Fibroblast of skin of back (primary cell): ENCODE results near the gene ELOVL3. TPM values are rescaled to one million over a fixed set of nuclear protein-coding genes. Genes with fewer than 3 reads are reported as not detected.
"Not testable (repeated sequence)": the region's sequence is repeated elsewhere in the genome, so short reads cannot be mapped to it uniquely, and the experiment has no call there.

ENCODE experiments used
- DNase-seq: peaks from one replicate; pipeline ENCODE4 v3.0.0-alpha.2; 2013
- polyA plus RNA-seq, 2 experiments: library from polyadenylated mRNA; unstranded; fragments of 120-200 nt; gene quantifications; one replicate each; pipeline ENCODE4 v1.2.1, GENCODE V29; 2013; ENCODE audit not compliant: insufficient read length in 2 of 2

Gene ELOVL3, protein sequence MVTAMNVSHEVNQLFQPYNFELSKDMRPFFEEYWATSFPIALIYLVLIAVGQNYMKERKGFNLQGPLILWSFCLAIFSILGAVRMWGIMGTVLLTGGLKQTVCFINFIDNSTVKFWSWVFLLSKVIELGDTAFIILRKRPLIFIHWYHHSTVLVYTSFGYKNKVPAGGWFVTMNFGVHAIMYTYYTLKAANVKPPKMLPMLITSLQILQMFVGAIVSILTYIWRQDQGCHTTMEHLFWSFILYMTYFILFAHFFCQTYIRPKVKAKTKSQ
- polyA plus RNA-seq (2013, experiment 1 of 2; ENCODE audit: insufficient read length) = 0.08 TPM
- 0.12 TPM for polyA plus RNA-seq (2013, experiment 2 of 2; ENCODE audit: insufficient read length)

DNA sequence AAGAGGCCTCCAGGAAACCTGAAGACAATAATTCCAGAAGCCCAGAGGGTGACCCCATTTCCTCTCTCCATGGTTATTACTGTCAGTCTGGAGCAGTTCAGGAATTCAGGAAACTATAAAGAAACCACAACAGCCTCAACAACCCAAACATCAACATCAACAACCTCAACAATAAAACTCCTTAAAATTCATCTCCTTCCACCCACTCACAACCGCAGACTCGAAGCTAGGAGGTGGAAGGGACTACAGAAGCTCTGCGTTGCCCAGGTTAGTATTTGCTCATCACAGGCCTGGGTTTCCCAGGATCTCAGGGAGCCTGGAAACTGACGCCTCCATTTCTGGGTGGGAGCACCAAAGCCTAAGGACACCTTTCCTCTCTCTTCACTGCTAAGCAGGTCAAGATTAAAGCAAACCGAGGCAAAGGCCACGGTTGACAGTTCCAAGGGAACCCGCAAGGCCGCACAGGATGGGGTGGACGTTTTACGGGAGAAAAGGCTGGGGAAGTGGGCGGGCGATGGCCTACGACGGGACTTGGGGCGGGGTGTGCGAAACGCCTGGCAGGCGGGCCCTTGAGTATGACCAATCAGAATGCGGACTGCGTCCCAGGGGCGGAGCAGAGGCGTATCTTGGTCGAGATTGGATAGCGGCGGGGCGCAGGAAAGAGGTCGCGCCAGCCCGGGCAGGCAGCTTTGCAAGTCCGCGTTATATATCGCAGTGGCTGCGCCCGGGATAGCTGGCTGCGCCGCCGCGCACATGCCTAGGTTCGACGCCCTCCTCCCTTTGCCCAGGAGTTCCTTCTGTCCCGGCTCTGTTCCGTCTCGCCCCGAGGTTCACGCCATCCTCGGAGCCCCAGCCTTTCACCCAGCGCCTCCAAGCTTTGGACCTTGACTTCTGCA is at the start of gene ELOVL3:
ELOVL3 (plus strand) TSS at position 654 of the 896 bp plus-strand sequence. CDS start 250 bp downstream, outside the sequence.
- peak; percentile 93 for DNase-seq

DNA sequence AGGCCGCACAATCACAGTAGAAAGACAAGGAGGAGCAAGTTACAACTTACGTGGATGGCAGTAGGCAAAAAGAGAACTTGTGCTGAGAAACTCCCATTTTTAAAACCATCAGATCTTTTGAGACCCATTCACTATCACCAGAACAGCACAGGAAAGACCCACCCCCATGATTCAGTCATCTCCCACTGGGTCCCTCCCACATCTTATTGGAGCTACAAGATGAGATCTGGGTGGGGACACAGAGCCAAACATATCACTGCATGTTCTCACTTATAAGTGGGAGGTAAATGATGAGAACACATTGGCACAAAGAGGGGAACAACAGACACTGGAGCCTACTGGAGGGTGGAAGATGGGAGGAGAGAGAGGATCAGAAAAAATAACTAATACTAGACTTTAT is 41.5 kb upstream of the ELOVL3 start:
- DNase-seq = no peak

DNA sequence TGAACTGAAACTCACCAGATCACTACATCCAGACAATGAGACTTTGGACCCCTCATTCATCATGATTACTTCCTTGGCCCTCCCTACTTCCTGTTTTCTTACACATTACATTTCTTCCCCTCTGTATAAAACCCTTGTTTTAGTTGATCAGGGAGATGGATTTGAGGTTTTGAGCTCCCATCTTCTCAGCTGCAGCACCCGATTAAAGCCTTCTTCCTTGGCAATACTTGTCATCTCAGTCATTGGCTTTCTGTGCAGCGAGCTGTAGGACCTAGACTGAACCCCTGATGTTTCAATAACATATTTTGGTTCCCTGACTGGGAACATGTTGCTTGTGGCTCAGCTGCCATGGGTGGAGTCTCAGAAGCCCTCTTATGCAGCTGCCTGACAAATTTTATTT is 40.8 kb upstream of the ELOVL3 start:
- DNase-seq = no peak

DNA sequence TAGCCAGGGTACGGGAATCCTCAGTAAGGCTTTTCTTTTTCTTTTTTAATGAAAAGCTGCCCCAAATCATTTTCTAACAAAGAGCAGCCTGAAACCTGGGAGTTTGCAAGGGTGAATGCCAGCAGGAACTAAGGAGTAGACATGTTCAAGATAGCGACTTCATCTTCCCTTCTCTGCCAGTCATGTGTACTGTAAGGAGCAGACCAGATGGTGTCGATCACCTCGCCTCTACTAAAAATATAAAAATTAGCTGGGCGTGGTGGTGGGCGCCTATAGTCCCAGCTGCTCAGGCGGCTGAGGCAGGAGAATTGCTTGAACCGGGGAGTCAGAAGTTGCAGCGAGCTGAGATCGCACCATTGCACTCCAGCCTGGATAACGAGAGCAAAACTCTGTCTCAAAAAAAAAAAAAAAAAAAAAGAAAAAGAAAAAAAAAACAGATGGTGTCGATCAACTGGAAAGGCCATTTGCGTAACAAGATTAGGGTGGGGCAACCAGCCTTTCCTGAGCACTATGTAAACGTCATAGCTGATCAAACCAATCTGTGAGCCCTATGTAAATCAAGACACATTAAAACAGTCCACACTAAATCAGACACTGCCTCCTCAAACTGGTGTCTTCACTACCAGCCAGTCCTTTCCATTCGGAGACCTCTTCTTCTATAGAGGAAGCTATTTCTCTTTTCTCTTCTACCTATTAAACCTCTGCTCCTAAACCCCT is 40.1 kb upstream of the ELOVL3 start:
- no peak for DNase-seq

DNA sequence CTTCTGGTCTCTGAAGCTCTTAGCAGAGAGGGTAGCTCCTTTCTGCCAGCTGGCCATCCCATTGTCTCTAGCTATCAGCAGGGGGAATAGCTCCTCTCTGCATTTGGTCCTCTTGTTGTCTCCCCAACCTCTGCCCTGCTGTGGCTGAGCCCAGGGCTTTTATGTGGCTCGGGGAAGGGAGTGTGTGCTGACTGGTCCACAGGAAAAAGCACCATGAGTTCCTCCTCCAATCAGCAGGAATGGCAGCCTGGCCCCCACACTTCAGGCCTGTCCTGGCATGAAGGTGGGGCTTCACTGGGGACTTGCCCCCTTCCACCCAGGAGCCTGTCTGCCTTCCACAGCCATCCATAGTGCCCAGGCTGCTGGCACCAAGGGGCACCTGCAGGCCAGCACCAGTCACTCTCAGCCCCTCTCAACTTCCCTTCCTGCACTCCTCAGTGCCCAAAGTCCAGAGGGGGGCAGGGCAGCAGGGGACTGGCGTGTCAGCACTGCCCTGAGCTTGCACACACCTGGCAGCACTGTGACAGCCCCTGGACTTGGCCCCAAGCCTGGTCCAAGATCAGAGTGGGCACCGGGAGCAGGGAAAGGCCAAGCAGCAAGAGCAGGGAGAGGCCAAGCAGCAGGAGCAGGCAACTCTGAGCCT is 37.7 kb upstream of the ELOVL3 start:
- no peak for DNase-seq

DNA sequence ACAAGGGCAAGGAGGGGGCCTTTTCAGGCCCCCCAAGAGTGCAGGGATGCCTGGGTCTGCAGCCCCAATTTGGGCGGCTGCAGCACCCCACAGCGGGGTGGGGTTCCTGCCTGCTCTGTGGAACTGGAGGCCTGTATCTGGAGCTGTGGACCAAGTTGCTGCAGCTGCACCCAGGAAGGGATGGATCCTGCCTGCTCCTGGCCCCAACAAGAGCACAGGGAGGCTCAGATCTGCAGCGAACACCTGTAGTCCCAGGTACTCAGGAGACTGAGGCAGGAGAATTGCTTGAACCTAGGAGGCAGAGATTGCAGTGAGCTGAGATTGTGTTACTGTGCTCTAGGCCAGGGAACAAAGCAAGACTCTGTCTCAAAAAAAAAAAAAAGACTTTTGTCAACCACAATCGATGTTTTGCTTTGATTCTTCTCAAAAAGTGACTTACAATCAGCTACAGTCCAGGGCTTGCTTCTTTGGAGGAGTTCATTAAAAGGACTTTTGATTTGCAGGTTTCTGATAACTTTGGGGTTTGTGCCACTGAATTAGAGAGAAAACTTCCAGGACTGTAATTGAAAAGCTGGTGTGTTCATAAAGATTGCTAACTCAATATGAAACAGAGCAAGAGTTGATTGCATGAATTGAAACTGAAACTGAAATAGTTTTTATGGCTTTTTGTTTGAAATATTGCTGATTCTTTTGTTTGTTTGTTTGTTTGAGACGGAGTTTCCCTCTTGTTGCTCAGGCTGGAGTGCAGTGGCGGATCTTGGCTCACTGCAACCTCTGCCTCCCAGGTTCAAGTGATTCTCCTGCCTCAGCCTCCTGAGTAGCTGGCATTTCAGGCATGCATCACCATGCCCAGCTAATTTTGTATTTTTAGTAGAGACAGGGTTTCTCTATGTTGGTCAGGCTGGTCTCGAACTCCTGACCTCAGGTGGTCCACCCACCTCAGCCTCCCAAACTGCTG is 36.9 kb upstream of the ELOVL3 start:
- DNase-seq = not testable (repeated sequence)

DNA sequence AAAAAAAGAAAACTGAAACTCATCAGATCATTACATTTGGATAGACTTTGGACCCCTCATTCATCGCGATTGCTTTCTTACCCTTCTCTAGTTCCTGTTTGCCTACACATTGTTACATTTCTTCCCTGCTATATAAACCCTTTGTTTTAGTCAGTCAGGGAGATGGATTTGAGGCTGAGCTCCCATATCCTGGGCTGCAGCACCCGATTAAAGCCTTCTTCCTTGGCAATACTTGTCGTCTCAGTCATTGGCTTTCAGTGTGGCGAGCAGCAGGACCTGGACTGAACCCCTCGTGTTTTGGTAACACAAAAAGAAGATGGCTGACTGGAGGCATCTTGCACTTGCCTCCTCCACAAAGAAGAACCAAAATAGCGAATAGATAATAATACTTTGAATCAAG is 34.1 kb upstream of the ELOVL3 start:
- DNase-seq = no peak

DNA sequence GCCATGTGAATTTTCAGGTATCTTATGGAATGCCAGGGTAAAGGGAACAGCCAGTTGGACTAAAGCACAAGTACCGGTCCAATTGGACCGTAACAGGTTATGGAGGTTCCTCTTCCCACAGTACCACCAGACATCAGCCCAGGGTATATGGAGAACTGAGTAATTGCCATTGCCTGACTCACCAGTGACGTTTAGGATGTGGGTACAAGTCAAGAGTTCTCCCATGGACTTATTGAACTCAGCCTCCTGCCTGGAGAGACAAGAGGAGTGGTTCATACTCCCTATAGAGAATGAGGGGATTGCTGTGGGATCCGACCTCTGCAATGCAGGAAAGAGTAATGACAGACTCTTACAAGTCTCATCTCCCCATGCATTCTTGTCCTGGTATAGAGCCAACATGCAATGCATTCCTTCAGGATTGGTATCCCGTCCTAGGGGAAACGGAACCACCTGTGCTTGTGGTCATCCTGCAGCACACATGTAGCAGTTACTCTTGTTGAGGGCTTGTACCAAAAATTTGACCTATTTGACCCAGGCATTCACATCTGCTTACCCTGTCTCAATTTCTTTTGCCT is 30.7 kb upstream of the ELOVL3 start:
- peak; percentile 7 for DNase-seq

DNA sequence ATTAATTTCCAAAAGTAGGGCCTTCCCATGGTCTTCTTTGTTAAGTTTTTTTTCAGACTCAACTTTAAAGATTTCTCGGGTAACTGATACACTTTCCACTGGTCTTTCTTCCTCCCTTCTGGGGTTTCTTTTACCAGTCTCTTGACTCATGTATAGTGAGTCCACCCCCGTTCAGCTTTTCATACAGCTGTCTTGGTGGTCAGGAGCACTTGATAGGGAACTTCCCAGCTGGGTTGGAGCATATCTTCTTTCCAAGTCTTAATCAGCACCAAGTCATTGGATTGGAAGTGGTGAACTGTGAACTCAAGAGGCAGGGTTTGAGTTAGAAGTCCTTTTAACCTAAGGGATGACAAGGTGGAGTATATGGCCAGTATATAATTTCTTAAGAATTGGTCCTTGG is 29.2 kb upstream of the ELOVL3 start:
- no peak for DNase-seq

DNA sequence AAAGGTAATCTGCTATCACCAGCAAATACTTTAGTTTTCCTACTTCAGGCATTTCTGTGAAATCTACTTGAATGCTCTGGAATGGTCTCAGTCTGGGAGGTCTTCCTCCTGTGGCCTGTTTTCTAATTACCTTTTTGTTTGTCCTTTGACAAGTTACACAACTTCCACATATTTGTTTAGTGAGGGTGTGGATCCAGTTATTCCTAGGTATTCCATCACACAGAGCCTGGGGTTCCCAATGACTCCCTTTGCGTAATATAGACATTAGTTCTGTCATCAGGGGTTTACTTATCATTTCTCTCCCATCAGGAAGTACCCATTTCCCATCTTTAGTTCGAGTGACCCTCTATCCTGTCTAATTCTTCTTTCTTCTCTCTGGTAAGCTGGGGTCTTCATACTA is 28.1 kb upstream of the ELOVL3 start:
- DNase-seq = no peak

DNA sequence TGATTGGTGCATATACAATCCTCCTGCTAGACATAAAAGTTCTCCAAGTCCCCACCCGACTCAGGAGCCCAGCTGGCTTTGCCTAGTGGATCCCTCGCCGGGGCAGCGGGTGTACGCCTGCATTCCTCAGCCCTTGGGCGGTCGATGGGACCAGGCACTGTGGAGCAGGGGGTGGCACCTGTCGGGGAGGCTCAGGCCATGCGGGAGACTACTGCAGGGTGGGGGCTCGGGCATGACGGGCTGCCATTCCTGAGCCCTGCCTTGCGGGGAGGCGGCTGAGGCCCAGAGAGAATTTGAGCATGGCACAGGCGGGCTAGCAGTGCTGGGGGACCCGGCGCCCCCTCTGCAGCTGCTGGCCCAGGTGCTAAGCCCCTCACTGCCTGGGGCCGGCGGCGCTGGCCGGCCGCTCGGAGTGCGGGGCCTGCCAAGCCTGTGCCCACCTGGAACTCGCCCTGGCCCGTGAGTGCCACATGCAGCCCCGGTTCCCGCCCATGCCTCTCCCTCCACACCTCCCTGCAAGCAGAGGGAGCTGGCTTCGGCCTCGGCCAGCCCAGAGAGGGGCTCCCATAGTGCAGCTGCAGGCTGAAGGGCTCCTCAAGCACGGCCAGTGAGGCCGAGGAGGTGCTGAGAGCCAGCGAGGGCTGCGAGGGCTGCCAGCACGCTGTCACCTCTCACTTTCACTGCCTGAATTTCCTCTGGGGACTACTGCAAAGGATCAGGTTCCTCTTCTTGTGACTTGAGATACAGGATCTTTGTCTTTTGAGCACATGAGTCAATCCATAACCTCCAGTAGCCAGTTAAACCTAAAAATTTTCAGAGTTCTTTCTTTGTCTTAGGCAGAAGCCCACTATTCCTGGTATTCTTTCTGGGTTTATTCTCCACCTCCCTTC is 25.1 kb upstream of the ELOVL3 start:
- DNase-seq = no peak

DNA sequence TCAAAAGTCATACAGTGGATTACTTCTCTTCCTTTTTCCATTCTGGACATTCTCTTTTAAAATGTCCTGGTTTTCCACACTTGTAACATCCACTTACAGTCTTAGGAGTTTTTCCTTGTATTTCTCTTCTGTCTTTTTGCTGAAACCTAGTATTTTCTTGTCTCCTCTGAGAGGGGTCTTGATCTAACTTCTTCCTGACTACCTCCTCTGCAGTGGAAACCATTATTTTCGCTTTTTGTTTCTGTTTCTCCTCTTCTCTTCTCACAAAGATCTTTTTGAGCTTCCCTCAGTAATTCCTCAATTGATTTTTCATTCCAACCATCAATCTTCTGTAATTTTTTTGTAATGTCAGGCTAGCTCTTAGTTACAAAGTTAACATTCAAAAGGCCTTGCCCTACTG is 23.7 kb upstream of the ELOVL3 start:
- no peak for DNase-seq

DNA sequence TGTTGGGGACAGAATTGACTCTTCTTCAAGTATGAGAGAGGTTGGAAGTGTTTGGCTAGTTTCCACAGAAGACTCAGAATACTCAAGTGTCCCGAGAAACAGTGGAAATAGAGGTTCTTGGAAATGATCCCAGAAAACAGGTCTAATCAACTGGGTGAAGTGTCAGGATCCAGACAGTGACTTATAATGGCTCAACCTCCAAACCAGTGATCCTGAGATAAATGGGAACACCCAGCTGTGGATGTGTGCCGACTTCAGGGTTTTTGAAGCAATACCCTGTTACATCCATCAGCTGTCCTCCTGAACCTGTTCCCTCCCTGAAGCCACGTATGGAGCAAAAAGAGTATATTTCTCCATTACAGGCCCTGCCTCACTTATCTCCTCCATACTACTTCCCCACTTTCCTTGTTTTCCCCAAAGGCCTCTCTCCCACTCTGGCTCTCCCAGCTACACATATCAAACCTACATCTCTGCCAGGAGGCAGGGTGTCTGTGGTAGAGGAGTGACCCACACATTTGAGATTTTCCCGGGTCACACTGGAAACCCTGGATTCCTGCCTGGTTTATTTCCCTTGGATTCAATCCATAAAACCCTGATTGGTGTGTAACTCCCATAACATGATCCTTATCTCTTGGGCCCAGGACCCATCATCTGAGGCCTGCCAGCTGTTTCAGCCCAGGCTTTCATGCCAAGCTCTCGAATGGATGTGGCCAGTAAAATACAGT is 17.6 kb upstream of the ELOVL3 start:
- no peak for DNase-seq

DNA sequence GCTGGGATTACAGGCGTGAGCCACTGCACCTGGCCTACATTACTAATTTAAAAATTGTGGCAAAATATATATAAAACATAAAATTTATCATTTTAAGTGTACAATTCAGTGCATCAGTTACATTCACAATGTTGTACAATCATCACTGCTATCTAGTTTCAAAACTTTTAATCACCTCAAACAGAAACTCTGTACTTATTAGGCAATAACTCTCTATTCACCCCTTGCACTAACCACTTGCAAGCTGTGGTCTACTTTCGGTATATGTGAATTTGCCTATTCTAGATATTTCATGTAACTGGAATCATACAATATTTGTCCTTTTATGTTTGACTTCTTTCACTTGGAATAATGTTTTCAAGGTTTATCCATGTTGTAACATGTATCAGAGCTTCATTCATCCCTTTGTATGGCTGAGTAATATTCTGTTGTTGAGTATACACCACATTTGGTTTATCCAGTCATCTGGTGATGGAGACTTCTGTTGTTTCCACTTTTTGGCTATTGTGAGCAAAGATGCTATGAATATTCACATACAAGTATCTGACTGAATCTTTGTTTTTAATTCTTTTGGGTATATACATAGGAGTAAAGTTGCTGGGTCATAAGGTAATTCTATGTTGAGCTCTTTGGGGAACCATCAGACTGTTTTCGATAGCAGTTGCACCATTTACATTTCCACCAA is 14.3 kb upstream of the ELOVL3 start:
- no peak for DNase-seq

DNA sequence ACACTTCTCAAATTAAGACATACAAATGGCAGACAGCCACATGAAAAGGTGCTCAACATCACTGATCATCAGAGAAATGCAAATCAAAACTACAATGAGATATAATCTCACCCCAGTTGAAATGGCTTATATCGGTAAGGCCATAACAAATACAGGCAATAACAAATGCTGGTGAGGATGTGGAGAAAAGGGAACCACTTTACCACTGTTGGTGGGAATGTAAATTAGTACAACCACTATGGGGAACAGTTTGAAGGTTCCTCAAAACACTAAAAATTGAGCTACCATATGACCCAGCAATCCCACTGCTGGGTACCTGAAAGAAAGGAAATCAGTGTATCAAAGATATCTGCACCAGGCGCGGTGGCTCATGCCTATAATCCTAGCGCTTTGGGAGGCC is 12.5 kb upstream of the ELOVL3 start:
- not testable (repeated sequence) for DNase-seq

DNA sequence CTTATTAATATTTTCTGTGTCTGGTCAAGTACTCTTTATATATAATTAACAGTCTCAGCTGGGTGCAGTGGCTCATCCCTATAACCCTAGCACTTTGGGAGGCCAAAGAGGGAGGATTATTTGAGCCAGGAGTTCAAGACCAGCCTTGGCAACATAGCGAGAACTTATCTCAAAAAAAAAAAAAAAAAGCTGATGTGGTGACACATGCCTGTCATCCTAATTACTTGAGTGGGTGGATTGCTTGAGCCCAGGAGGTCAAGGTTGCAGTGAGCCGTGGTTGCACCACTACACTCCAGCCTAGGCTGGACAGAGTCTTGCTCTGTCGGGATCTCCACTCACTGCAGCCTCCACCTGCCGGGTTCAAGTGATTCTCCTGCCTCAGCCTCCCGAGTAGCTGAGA is 6.7 kb upstream of the ELOVL3 start:
- no peak for DNase-seq

DNA sequence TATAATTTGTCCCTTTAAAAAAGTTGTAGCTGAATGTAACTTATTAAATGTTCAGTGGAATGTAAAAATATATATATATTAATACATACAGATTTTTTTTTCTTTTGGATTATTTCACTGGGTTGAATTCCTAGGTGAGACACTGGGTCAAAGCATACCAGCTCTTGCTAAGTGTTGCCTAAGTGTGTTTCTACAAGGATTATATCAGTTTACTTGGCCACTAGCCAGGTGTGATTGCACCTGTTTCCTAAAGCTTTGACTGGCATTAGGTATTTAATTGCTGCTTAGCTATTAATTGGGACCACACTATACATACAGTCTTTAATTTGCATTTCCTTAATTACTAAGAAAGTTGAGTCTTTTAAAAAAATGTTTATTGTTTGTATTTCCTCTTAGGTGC is 5.5 kb upstream of the ELOVL3 start:
- DNase-seq = no peak

DNA sequence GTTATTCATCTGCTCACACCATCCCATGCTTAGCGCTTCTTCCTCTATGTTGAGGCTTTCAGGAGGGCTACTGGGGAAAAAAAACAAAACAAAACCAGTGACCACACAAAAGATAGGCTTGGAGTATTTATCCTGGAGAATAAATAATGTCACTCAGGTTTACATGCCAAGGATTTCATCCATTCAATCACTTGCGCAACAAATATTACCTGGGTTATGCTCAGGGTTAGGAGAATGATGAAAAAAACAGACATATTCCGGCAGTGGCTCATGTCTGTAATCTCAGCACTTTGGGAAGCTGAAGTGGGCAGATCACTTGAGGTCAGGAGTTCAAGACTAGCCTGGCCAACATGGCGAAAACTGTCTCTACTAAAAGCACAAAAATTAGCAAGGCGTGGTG is 3.3 kb upstream of the ELOVL3 start:
- no peak for DNase-seq

DNA sequence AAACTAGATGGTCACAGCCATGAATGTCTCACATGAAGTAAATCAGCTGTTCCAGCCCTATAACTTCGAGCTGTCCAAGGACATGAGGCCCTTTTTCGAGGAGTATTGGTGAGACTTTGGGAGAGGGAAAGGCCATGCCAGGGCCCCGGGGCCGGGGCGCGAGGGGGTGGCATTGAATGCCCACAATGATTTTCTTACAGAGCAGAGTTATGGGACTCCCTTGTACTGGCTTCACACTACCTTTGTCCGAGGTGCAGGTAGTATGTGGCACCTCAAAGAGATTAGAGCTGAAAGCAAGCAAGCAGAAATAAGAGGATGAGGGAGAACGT is 407 bp downstream of the ELOVL3 start:
- no peak for DNase-seq
